GM21381 (cell line): ENCODE results near the gene INTS14.
"Not testable (repeated sequence)": the region's sequence is repeated elsewhere in the genome, so short reads cannot be mapped to it uniquely, and the experiment has no call there.

Experiments used
- ATAC-seq: cut with Tn5 transposase; IDR thresholded peaks from one replicate; pipeline ENCODE4 v1.9.1; 2021; ENCODE audit warnings: mild to moderate bottlenecking, moderate library complexity; ENCODE audit not compliant: unreplicated experiment

Gene INTS14

GRCh38 chr15:65632780-65633375 is 21.9 kb upstream of the INTS14 start:
- ATAC-seq, result no peak

GRCh38 chr15:65631503-65631902 is 20.6 kb upstream of the INTS14 start:
- peak; percentile 61 for ATAC-seq

GRCh38 chr15:65630760-65631159 is 19.8 kb upstream of the INTS14 start:
- ATAC-seq, result peak; percentile 51

DNA sequence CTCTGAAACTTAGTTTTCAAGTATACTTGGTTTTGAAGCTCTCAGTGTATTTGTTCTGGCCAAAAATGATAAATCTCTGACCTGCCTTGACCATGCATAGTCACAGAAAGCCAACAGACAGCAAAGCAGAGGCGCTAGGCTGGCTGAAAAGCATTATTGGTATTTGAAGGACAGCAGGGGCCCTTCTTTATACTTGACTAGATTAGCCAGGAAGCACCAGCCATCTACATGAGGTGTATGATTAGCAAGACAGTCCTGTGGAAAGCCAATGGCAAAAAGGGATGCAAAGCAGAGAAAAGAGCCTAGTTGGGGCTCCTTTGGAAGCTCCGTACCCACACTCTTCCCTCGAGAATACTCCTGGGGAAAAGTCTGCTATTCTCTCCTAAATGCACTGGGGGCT is 18.6 kb upstream of the INTS14 start:
- no peak for ATAC-seq

DNA sequence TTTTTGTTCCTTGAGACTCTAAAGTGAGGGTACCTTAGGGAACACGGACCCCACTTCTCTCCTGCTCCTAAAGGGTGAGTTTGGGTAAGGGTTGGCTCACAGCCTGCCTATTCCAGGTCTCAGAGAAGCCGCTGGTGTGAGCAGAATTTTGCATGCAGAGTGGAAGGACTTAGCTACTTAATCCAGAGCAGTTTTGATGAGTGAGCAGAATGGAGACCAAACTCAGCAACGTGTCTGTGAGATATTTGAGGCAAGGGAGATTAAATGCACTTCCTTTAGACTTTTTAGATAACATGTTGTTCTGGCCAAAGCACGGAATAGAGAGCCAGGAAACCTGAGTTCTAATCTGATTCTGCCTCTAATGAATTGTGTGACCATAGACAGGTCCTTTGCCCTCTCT is 15.9 kb upstream of the INTS14 start:
- ATAC-seq, result no peak

DNA sequence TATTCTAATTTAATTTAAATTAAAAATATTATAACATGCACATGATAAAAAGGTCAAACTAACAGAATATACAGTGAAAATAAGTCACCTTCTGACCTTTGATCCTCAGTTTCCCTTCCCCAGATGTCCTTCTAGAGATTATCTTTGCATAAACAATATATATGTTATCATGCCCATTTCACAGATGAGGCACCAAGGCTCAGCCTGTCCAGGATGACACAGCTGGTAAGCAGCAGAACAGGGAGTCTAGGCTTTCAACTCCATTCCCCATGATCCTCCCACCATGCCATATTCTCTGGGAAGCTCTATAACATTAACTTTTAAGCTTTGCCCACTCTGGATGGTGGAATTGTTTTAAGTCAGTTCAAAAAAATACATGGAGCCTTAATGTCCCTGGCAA is 12.2 kb upstream of the INTS14 start:
- no peak for ATAC-seq

- ATAC-seq, result no peak
Observed at GRCh38 chr15:65621638-65622037, 10.7 kb upstream of the INTS14 start, which contains the start of gene SLC24A1. Gene SLC24A1 (plus strand): TSS chr15:65621938. CDS start chr15:65624081, 2,143 bp downstream.

DNA sequence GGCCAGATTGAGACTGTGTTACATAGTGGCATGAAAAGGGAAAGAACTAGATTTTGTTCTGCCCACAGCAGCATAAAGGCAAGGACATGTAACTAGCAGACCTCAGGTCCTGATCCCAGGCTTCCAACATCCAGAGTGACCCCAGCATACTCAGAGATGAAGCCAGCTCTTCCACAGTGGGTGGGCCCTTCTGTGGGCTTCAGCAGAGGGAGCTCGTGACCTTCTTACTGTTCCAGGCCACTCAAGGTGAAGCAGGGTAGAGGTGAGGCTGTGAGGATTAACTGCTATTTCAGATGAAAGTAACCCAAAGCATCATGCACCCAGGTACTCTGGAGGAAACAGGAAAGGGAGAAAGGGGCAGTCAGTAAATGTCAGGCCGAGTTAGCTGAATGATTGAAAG is 9.9 kb upstream of the INTS14 start:
- no peak for ATAC-seq

GRCh38 chr15:65619626-65620290 is 8.8 kb upstream of the INTS14 start:
- no peak for ATAC-seq

DNA sequence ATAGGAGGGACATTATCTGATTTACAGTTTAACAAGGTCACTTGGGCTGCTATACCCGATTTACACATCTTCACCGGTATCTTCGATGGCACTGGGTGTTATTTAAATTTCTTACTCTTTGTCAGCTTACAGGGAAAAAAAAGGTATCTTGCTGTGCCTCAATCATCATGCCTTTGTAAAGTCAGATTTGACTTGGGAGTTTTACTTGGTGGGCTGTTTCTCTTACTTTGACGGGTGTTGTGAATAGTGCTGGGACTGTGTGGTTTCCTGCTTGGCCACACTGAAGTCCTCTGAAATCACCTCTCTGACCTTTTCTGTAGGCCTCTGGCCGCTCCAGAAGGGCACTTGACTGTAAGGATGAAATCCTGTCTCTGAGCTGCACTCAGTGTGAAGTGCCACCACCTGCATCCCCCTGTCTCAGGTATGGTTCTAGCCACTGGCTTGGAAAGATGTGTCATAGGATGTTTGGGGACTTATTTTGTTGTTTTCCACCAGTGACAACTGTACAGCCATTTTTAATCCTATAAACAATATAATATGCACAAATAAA is 7.7 kb upstream of the INTS14 start:
- ATAC-seq, result no peak

DNA sequence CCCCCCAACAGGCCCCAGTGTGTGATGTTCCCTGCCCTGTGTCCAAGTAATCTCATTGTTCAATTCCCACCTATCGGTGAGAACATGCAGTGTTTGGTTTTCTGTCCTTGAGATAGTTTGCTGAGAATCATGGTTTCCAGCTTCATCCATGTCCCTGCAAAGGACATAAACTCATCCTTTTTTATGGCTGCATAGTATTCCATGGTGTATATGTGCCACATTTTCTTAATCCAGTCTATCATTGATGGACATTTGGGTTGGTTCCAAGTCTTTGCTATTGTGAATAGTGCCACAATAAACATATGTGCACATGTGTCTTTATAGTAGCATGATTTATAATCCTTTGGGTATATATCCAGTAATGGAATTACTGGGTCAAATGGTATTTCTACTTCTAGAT is 5.0 kb upstream of the INTS14 start:
- ATAC-seq, result not testable (repeated sequence)

DNA sequence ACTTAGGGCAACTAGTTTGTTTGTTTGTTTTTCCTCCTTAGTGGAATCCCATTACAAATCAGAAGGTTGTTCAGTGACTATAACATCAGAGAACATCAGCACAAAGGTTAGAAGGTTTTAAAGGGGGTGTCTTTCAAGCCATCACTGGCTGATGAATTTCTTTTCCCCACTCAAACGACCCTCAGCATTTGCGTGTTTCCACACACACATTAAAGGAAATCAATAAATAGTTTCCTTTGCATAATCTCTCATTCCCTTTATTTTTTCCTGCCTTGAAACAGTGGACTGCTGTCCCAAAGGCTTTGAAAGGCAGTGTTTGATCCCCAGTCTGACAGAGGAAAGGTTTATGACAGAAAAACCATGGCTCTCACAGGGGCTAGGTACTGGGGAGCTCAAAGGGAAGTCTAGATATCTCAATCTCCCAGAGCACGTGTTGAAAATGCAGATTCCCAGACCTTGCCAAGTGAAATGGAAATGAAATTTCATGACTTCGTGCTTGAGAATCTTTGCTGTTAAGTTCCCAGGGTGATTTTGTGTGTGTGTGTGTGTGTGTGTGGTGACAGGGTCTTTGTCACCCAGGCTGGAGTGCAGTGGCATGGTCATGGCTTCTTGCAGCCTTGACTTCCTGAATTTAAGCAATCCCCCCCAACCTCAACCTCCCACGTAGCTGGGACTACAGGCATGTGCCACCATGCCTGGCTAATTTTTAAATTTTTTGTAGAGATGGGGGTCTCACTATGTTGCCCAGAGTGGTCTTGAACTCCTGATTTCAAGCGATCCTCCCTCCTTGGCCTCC is 2.2 kb upstream of the INTS14 start:
- ATAC-seq, result no peak

DNA sequence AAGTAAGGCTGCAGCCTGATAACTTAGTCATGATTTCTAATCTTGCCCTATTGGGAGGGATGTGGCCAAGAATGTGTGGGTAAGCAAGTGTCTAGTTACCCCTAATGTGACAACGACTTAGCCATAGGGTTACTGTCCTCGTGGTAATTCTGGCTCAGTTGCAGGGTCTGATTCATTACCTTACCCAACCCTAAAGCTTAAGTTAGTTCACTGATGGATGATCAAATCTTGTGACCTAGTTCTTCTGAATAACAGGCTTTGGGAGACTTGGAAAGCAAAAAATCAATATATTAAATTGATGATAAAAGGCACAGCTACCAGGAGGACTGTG is 1.6 kb upstream of the INTS14 start:
- ATAC-seq, result no peak

- ATAC-seq, result no peak
Observed at GRCh38 chr15:65611888-65612615, 1.1 kb upstream of the INTS14 start.

- no peak for ATAC-seq
Observed at GRCh38 chr15:65603559-65603958, 7.4 kb downstream of the INTS14 start.

- ATAC-seq, result no peak
Observed at GRCh38 chr15:65603134-65603533, 7.8 kb downstream of the INTS14 start.

- no peak for ATAC-seq
Observed at GRCh38 chr15:65599677-65600076, 11.3 kb downstream of the INTS14 start.

- ATAC-seq, result no peak
Observed at GRCh38 chr15:65598468-65598867, 12.5 kb downstream of the INTS14 start.

DNA sequence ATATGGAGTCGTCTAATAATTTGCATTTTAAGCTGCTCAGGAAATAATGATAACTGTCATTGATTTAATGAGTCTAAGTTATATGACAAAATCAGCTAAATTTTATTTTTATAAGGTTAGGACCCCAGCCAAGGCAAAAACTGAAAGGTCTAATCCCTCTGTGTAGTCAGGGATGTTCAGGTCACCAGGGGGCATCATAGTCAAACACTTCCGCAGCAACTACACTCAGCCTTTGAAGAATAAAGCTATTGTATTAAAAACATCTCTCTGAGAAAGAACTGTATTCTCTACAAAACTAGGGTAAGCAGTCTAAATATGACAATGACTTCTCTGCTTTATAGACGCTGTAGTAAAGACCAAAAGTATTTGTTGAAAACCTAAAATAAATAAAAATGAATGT is 15.0 kb downstream of the INTS14 start:
- no peak for ATAC-seq

DNA sequence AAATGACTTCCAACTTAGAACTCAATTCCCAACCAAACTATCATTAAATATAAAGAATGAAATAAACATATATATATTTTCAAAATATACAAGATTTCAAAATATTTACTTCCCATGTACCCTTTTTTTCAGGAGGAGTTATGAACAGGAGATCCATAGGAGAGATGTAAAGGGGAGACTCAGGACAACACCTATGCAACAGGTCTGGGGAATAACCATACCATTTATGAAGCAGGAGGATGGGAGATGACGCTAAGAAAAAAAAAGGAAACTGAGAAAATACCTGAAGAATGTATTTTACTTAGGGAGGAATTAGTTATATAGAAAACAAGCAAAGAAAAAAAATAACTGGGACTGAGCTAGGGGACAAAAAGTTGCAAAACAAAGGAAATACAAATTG is 23.8 kb downstream of the INTS14 start:
- no peak for ATAC-seq

- ATAC-seq, result no peak
Observed at GRCh38 chr15:65584241-65584640, 26.7 kb downstream of the INTS14 start.
